GM19463 (cell line): ENCODE measurements around the gene PCDHB8.
"Not testable (repeated sequence)": the region's sequence is repeated elsewhere in the genome, so short reads cannot be mapped to it uniquely, and the experiment has no call there.

Experiments used
- ATAC-seq: cut with Tn5 transposase; IDR thresholded peaks from one replicate; pipeline ENCODE4 v1.9.1; 2021; ENCODE audit warnings: mild to moderate bottlenecking, moderate library complexity; ENCODE audit not compliant: unreplicated experiment

Gene PCDHB8

GRCh38 chr5:141177577-141178191 lies at the start of gene PCDHB8:
PCDHB8 (plus strand) TSS chr5:141177790; CDS start chr5:141178035, 245 bp downstream.
- ATAC-seq: not testable (repeated sequence)

GRCh38 chr5:141135030-141135717 lies 42.4 kb upstream of the PCDHB8 start, which contains the start of gene PCDHB5:
PCDHB5 (plus strand) TSS chr5:141135206; CDS start chr5:141135435, 229 bp downstream.
- no peak for ATAC-seq

- ATAC-seq: no peak
Measured at GRCh38 chr5:141135718-141136266, 41.8 kb upstream of the PCDHB8 start.

GRCh38 chr5:141137346-141137745 lies 40.2 kb upstream of the PCDHB8 start:
- not testable (repeated sequence) for ATAC-seq

DNA sequence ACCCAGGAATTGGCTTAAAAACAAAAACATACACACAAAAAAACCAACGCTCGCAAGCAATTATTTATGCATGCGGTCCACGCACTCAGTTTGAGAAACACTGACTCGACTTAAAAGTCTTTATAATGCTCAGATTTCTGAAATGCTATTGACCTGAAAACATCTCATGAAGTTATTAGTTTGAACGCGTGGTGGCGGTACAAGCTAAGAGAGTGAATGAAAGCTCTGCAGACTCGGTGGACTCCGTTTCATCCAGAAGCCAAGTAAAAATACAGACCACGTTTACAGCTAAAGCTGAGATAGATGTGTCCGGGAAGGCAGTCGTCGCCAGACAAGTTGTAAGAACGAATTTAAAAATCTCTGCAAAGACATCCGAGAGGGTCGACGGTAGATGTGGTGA lies 27.8 kb upstream of the PCDHB8 start, which contains the start of gene PCDHB6:
TSS of gene PCDHB6 (plus strand) at position 246 of the 400 bp plus-strand sequence. CDS start 201 bp downstream, outside the sequence.
- ATAC-seq: no peak

DNA sequence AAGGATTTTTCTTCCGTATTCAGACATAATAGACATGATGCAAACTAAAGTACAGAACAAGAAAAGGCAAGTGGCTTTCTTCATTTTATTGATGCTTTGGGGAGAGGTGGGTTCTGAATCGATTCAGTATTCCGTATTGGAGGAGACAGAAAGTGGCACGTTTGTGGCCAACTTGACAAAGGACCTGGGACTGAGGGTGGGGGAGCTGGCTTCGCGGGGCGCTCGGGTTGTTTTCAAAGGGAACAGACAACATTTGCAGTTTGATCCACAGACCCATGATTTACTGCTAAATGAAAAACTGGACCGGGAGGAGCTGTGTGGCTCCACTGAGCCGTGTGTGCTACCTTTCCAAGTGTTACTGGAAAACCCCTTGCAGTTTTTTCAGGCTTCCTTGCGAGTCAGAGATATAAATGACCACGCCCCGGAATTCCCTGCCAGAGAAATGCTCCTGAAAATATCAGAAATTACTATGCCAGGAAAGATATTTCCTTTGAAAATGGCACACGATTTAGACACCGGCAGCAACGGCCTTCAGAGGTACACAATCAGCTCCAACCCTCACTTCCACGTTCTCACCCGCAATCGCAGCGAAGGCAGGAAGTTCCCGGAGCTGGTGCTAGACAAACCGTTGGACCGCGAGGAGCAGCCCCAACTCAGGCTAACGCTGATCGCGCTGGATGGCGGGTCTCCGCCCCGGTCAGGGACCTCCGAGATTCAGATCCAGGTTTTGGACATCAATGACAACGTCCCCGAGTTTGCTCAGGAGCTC lies 27.2 kb upstream of the PCDHB8 start:
- ATAC-seq: no peak

DNA sequence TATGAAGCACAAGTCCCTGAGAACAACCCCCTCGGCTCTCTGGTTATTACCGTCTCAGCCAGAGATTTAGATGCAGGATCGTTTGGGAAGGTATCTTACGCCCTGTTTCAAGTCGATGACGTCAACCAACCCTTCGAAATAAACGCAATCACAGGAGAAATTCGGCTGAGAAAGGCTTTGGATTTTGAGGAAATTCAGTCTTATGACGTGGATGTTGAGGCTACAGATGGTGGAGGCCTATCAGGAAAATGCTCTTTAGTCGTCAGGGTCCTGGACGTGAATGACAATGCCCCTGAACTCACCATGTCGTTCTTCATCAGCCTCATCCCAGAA lies 26.6 kb upstream of the PCDHB8 start:
- no peak for ATAC-seq

DNA sequence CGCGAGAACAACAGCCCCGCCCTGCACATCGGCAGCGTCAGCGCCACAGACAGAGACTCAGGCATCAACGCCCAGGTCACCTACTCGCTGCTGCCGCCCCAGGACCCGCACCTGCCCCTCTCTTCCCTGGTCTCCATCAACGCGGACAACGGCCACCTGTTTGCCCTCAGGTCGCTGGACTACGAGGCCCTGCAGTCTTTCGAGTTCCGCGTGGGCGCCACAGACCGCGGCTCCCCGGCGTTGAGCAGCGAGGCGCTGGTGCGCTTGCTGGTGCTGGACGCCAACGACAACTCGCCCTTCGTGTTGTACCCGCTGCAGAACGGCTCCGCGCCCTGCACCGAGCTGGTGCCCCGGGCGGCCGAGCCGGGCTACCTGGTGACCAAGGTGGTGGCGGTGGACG lies 26.0 kb upstream of the PCDHB8 start:
- not testable (repeated sequence) for ATAC-seq

DNA sequence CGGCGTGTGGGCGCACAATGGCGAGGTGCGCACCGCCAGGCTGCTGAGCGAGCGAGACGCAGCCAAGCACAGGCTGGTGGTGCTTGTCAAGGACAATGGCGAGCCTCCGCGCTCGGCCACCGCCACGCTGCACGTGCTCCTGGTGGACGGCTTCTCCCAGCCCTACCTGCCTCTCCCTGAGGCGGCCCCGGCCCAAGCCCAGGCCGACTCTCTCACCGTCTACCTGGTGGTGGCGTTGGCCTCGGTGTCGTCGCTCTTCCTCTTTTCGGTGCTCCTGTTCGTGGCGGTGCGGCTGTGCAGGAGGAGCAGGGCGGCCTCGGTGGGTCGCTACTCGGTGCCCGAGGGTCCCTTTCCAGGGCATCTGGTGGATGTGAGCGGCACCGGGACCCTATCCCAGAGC lies 25.5 kb upstream of the PCDHB8 start:
- ATAC-seq: not testable (repeated sequence)

DNA sequence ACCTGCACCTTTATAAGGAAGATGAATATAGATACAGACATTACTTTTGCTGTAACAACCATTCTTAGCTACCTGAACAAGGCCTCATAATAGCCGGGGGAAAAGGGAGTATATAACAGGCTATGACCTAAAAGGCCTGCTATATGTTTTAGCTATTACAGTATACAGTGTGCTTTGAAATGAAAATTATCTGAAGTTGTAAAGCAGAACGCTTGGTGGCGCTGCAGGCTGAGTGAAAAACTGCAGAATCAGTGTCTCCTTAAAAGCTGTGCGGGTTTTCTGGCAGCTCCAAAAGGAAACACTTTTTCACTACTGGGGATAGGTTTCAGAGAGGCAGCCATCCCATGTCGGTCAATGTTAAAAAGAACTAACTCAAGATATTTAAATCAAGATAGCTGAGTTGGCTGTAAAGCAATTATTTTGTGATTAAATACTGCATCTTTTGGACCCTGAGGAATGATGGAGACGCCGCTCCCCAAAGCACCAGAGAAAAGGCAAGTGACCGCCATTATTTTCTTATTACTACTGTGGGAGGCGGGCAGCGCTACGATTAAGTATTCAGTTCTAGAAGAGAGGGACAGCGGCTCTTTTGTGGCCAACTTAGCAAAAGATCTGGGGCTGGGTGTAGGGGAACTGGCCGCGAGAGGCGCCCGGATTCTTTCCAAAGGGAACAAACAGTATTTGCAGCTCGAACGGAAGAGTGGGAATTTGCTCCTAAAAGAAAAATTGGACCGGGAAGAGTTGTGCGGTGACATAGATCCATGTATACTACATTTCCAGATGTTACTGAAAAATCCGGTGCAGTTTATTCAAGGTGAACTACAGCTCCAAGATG lies 21.8 kb upstream of the PCDHB8 start:
- ATAC-seq: no peak

DNA sequence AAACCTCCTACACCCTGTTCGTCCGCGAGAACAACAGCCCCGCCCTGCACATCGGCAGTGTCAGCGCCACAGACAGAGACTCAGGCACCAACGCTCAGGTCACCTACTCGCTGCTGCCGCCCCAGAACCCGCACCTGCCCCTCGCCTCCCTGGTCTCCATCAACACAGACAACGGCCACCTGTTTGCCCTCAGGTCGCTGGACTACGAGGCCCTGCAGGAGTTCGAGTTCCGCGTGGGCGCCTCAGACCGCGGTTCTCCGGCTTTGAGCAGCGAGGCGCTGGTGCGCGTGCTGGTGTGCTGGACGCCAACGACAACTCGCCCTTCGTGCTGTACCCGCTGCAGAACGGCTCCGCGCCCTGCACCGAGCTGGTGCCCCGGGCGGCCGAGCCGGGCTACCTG lies 20.2 kb upstream of the PCDHB8 start:
- ATAC-seq: not testable (repeated sequence)

DNA sequence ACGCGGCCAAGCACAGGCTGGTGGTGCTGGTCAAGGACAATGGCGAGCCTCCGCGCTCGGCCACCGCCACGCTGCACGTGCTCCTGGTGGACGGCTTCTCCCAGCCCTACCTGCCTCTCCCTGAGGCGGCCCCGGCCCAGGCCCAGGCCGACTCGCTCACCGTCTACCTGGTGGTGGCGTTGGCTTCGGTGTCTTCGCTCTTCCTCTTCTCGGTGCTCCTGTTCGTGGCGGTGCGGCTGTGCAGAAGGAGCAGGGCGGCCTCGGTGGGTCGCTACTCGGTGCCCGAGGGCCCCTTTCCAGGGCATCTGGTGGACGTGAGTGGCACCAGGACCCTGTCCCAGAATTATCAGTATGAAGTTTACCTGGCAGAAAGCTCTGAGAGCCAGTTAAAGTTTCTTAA lies 19.7 kb upstream of the PCDHB8 start:
- ATAC-seq: not testable (repeated sequence)

DNA sequence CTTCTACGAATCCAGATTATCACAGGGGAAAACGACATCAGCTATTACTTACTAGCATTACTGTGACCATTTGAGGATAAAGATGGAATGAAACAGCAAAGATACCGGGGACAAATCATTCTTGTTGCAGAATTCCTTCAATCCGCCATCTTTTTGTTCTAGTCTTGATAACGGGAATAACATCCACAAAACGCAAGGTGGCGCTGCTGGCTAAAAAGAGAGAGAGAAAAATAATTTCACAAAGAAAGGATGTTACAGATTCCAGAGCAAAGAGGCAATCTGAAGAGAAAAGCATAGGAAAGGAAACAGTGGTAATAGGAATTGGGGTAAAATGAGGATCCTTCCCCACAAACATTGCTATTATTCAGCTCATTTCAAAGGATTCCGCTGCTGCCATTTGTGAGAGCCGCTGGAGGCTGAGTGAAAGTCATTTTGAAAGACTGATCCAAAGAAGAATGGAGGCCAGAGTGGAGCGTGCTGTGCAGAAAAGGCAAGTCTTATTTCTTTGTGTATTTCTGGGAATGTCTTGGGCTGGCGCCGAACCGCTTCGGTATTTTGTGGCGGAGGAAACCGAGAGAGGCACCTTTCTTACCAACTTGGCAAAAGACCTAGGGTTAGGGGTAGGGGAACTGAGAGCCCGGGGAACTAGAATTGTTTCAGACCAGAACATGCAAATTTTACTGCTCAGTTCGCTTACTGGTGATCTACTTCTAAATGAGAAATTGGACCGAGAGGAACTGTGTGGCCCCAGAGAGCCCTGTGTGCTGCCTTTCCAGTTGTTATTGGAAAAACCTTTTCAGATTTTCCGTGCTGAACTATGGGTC lies 5.0 kb upstream of the PCDHB8 start, which contains the start of gene PCDHB7:
TSS of gene PCDHB7 (plus strand) at position 264 of the 824 bp plus-strand sequence. CDS start at position 456, 192 bp downstream.
- ATAC-seq: no peak

GRCh38 chr5:141174291-141175104 lies 3.1 kb upstream of the PCDHB8 start:
- ATAC-seq: not testable (repeated sequence)

DNA sequence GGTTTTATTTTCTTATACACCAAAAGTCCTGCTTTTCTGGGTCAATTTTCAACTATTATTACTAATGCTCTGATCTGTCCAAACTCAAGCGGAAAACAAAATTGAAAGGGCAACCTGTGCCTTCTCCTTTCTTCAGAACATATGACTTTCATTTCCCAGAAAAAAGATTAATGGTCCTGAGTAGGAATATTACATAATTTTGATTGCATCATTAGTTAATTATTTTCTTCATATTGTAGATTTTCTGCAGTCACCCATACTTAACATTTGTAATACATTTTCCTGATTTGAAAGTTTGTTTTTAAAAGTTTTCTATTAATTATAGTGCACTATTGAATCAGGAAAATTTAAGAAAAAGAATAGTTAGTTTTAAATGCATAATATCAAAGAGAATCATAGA lies 1.7 kb upstream of the PCDHB8 start:
- no peak for ATAC-seq

DNA sequence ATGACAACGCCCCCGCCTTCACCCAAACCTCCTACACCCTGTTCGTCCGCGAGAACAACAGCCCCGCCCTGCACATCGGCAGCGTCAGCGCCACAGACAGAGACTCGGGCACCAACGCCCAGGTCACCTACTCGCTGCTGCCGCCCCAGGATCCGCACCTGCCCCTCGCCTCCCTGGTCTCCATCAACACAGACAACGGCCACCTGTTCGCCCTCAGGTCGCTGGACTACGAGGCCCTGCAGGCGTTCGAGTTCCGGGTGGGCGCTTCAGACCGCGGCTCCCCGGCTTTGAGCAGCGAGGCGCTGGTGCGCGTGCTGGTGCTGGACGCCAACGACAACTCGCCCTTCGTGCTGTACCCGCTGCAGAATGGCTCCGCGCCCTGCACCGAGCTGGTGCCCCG lies 1.8 kb downstream of the PCDHB8 start:
- not testable (repeated sequence) for ATAC-seq

DNA sequence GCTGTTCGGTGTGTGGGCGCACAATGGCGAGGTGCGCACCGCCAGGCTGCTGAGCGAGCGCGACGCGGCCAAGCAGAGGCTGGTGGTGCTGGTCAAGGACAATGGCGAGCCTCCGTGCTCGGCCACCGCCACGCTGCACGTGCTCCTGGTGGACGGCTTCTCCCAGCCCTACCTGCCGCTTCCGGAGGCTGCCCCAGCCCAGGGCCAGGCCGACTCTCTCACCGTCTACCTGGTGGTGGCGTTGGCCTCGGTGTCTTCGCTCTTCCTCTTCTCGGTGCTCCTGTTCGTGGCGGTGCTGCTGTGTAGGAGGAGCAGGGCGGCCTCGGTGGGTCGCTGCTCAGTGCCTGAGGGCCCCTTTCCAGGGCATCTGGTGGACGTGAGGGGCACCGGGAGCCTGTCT lies 2.3 kb downstream of the PCDHB8 start:
- ATAC-seq: not testable (repeated sequence)

GRCh38 chr5:141180313-141180712 lies 2.7 kb downstream of the PCDHB8 start:
- ATAC-seq: no peak

DNA sequence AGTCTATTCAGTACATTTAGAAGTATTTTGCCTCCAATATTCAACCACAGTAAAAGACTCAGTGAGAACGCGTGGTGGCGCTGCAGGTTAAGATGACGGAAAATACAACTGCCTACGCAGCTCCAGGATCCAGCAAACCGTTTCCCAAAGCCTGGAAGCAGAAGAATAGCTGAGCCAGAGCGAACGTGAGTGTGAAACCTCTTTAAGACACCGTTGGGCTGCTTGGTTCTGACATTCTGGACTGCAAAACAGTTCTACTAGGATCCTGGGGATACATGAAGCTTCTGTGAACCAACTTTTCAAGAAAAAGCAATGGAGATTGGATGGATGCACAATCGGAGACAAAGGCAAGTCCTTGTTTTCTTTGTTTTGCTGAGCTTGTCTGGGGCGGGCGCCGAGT lies 4.7 kb downstream of the PCDHB8 start, which contains the start of gene PCDHB16:
TSS of gene PCDHB16 (plus strand) at position 140 of the 400 bp plus-strand sequence. CDS start at position 313, 173 bp downstream.
- ATAC-seq: no peak
